ENCODE data around the gene LHX3. TPM values are rescaled to one million over a fixed set of nuclear protein-coding genes. Genes with fewer than 3 reads are reported as not detected.

The LHX3 gene
- total RNA-seq, 6 experiments from 2014 or later = not detected

DNA sequence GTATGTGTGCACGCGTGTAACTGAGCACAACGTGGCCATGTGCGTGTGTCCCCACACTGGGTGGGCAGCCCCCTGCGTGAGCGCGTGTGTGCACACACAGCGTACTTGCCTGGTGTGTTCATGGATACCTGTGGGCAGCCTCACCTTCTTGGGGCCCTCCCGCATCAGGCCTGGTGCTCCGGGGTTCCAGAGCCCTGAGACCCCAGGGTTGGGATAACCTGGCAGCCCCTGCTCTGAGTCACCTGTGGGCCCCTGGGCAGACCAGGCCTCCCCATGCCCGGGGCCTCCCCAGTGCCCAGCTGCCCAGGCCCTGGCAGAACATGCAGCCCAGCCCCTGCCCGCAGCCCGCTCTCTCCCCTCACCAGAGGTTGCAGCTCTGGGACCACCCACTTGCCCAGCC, 25.2 kb downstream of the LHX3 start:
- WGBS (ENCODE audit: insufficient coverage, low coverage, low lambda C conversion rate, missing lambda C conversion rate) = 89% methylated on average over 5 of the region's 13 CpGs
- Histone ChIP-seq H3K36me3 (no peaks in the 10 kb centered on the region), H3K4me1 (no peaks in the 10 kb centered on the region), H3K9me3 (no peaks in the 10 kb centered on the region), H3K4me3 (no peak overlapping the region), H3K27ac (no peak overlapping the region), H3K27me3 (no peaks in the 10 kb centered on the region)
- DNase-seq (no peak), ATAC-seq (peak in 1 of 4 donors; percentile 8)
- intact Hi-C loops (cut with DNase I) = loop anchor here in 1 of 2 donors (10.0 kb wide), 1 partner anchor 95 kb away; no protein-coding TSS in a partner anchor
- TF ChIP-seq POLR2A (IDR thresholded peaks at IDR 0.05) = no peak
- TF ChIP-seq, protein P1, sequence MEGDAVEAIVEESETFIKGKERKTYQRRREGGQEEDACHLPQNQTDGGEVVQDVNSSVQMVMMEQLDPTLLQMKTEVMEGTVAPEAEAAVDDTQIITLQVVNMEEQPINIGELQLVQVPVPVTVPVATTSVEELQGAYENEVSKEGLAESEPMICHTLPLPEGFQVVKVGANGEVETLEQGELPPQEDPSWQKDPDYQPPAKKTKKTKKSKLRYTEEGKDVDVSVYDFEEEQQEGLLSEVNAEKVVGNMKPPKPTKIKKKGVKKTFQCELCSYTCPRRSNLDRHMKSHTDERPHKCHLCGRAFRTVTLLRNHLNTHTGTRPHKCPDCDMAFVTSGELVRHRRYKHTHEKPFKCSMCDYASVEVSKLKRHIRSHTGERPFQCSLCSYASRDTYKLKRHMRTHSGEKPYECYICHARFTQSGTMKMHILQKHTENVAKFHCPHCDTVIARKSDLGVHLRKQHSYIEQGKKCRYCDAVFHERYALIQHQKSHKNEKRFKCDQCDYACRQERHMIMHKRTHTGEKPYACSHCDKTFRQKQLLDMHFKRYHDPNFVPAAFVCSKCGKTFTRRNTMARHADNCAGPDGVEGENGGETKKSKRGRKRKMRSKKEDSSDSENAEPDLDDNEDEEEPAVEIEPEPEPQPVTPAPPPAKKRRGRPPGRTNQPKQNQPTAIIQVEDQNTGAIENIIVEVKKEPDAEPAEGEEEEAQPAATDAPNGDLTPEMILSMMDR (IDR thresholded peaks at IDR 0.05) = no peak

DNA sequence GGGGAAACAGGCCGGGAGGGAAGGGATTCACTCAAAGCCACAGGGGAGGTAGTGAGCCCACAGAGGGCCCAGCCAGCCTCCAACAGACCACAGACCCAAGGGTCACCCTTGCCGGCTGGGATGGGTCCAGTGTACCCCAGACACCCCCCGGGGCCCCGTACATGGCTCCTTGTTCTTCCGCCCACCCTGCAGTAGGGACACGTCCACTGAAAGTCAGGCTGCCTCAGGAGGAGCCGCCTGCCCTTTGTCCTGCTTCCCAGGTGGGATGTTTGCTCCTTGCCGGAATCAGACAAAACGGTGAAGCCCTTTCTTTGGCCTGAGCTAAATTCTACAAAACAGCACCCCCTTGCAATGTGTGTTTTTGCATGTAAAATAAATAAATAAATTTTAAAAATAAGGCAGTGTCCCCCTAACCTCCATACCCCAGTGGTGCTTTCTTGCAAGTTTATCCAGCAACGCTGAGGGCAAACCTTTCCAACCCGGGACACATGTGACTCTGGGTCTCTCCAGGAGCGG, 25.8 kb downstream of the LHX3 start:
- DNase-seq (no peak), ATAC-seq (no peak)
- TF ChIP-seq, protein P1 (IDR thresholded peaks at IDR 0.05) = no peak
- no peak for TF ChIP-seq POLR2A (IDR thresholded peaks at IDR 0.05)
- Histone ChIP-seq H3K9me3 (no peaks in the 10 kb centered on the region), H3K27me3 (no peaks in the 10 kb centered on the region), H3K27ac (no peak overlapping the region), H3K36me3 (no peaks in the 10 kb centered on the region), H3K4me3 (no peak overlapping the region), H3K4me1 (no peaks in the 10 kb centered on the region)
- WGBS (ENCODE audit: insufficient coverage, low coverage, low lambda C conversion rate, missing lambda C conversion rate) = 31% methylated on average over 6 of the region's 12 CpGs
- intact Hi-C loops (cut with DNase I) = loop anchor here in 1 of 2 donors (10.0 kb wide), 1 partner anchor 96 kb away; no protein-coding TSS in a partner anchor

DNA sequence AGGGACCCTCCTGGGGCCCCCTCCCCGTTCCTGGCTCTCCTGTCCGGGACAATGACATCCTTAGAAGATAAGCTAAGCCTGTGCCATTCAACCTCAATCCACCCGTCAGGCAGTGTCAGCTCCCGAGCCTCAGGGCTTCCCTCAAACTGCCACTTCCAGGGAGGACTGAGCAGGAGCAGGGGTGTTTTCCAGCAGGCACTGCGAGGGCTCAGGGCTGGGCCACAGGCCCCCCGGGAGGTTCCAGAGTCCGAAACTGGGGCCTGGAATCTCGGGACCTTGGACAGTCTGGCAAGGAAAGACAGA, 26.2 kb downstream of the LHX3 start:
- intact Hi-C loops (cut with DNase I) = loop anchor here in 1 of 2 donors (10.0 kb wide), 1 partner anchor 96 kb away; no protein-coding TSS in a partner anchor
- H3K9me3 ChIP-seq = no peaks in the 10 kb centered on the region
- TF ChIP-seq POLR2A (IDR thresholded peaks at IDR 0.05) = no peak
- TF ChIP-seq, protein P1 (IDR thresholded peaks at IDR 0.05) = no peak
- H3K4me1 ChIP-seq = no peaks in the 10 kb centered on the region
- no peaks in the 10 kb centered on the region for H3K27me3 ChIP-seq
- H3K4me3 ChIP-seq = no peak overlapping the region
- H3K27ac ChIP-seq = no peak overlapping the region
- 25% methylated on average over 4 of the region's 8 CpGs for WGBS (ENCODE audit: insufficient coverage, low coverage, low lambda C conversion rate, missing lambda C conversion rate)
- no peak for ATAC-seq
- DNase-seq = no peak
- H3K36me3 ChIP-seq = no peaks in the 10 kb centered on the region

DNA sequence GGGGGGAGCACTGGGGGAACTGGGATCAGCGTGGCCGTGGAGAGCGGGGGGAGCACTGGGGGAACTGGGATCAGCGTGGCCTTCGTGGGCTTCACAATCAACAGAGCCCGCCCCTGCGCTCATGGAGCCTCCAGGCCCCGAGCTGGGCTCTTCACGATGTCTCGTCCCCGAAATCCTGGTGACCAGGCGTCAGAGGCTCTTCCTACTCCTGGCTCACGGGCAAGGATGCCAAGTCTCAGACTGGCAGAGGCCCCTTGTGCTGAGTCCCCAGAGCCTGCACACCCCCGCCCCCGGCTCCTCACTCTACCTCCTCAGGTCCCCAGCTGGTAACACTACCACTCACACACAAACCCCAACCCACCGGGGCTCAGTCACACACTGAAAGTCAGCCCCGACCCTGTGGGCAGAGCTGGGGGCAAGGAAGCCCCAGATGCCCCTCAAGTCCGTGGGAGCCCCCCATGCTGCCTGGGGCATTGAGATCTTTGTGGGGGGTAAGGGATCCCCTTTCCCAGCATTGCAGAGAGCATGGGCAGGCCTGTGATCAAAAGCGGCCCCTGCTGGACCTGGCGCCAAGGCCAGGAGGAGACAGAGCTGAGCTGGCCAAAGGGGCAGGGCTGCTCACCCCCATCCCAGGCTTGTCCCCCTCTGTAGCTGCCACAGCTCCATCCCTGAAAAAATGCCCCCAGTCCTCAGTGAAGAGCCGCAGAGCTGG, 26.7 kb downstream of the LHX3 start:
- no peaks in the 10 kb centered on the region for H3K36me3 ChIP-seq
- no peaks in the 10 kb centered on the region for H3K4me1 ChIP-seq
- 58% methylated on average over 4 of the region's 21 CpGs for WGBS (ENCODE audit: insufficient coverage, low coverage, low lambda C conversion rate, missing lambda C conversion rate)
- no peak for ATAC-seq
- no peak overlapping the region for H3K27ac ChIP-seq
- TF ChIP-seq, protein P1 (IDR thresholded peaks at IDR 0.05) = no peak
- TF ChIP-seq POLR2A (IDR thresholded peaks at IDR 0.05) = no peak
- DNase-seq = no peak
- intact Hi-C loops (cut with DNase I) = loop anchor here in 1 of 2 donors (10.0 kb wide), 1 partner anchor 97 kb away; no protein-coding TSS in a partner anchor
- no peaks in the 10 kb centered on the region for H3K27me3 ChIP-seq
- no peak overlapping the region for H3K4me3 ChIP-seq
- no peaks in the 10 kb centered on the region for H3K9me3 ChIP-seq
